Activated CD8-positive, alpha-beta T cell treated with anti-CD3 and anti-CD28 coated beads, Interleukin-2, amount 10 ng/mL, durations not matched to agents 7 days and 5 days (primary cell): ENCODE results near the gene FRMD5. TPM values are rescaled to one million over a fixed set of nuclear protein-coding genes. Genes with fewer than 3 reads are reported as not detected.
A peak's percentile ranks its signal among the peaks of the same experiment; 100 is the strongest.

Source experiments
- ATAC-seq: fragments of 150-1000 bp; cut with Tn5 transposase; one replicate; pipeline ENCODE4 v1.10.0; 2021; ENCODE audit warnings: moderate library complexity
- CTCF ChIA-PET: fragments of 350-600 bp; sonication (Branson Sonifier 250); formaldehyde crosslinking; loops from one replicate; lab custom pipeline; 2021; ENCODE audit warnings: antibody characterized with exemption; lab: Charles Lee
- POLR2A ChIA-PET: fragments of 350-600 bp; sonication (Branson Sonifier 250); formaldehyde crosslinking; loops from one replicate; lab custom pipeline; 2021; ENCODE audit warnings: antibody characterized with exemption; lab: Charles Lee
- DNase-seq: peaks from one replicate; pipeline ENCODE4 v3.0.0-alpha.2; 2020
- H3K27ac Mint-ChIP-seq: one replicate; pipeline ENCODE4 v1.8.0; 2021; ENCODE audit warnings: mild to moderate bottlenecking, mixed read lengths
- H3K27me3 Mint-ChIP-seq: one replicate; pipeline ENCODE4 v1.8.0; 2021; ENCODE audit warnings: low read depth, mixed read lengths
- H3K36me3 Mint-ChIP-seq: one replicate; pipeline ENCODE4 v1.8.0; 2021; ENCODE audit warnings: low read depth, mixed read lengths
- H3K4me1 Mint-ChIP-seq: one replicate; pipeline ENCODE4 v1.8.0; 2021; ENCODE audit warnings: low read depth, mixed read lengths
- H3K4me3 Mint-ChIP-seq: one replicate; pipeline ENCODE4 v1.8.0; 2021; ENCODE audit warnings: mild to moderate bottlenecking, mixed read lengths
- H3K9me3 Mint-ChIP-seq: one replicate; pipeline ENCODE4 v1.8.0; 2022; ENCODE audit warnings: mixed read lengths; ENCODE audit not compliant: insufficient read depth
- total RNA-seq, 2 experiments: library from RNA; stranded (reverse); gene quantifications; one replicate each; pipeline ENCODE4 v1.2.3, GENCODE V29; 2021

Gene FRMD5
- total RNA-seq, 2 experiments from 2014 or later: not detected

DNA sequence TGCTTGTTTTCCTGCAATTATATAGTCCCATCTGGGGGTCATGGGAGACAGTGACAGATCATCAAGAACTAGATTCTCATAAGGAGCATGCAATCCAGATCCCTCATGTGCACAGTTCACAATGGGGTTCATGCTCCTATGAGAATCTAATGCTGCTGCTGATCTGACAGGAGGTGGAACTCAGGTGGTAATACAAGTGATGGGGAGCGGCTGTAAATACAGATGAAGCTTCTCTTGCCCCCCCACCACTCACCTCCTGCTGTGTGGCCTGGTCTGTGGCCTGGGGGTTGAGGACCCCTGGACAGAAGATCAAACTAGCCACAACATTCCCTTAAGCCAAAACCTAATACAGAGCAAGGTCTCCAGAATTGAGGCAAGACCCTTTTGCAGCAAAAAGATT is 207.1 kb downstream of the FRMD5 start:
- no peak overlapping the region for H3K4me3 Mint-ChIP-seq
- ATAC-seq (no peak), DNase-seq (no peak)
- H3K27me3 Mint-ChIP-seq: peaks cover 40% of the 10 kb centered on the region
- H3K27ac Mint-ChIP-seq: no peak overlapping the region
- ChIA-PET POLR2A (no interaction called here), CTCF (no interaction called here)
- H3K9me3 Mint-ChIP-seq: no peaks in the 10 kb centered on the region
- H3K4me1 Mint-ChIP-seq: no peaks in the 10 kb centered on the region
- no peaks in the 10 kb centered on the region for H3K36me3 Mint-ChIP-seq

DNA sequence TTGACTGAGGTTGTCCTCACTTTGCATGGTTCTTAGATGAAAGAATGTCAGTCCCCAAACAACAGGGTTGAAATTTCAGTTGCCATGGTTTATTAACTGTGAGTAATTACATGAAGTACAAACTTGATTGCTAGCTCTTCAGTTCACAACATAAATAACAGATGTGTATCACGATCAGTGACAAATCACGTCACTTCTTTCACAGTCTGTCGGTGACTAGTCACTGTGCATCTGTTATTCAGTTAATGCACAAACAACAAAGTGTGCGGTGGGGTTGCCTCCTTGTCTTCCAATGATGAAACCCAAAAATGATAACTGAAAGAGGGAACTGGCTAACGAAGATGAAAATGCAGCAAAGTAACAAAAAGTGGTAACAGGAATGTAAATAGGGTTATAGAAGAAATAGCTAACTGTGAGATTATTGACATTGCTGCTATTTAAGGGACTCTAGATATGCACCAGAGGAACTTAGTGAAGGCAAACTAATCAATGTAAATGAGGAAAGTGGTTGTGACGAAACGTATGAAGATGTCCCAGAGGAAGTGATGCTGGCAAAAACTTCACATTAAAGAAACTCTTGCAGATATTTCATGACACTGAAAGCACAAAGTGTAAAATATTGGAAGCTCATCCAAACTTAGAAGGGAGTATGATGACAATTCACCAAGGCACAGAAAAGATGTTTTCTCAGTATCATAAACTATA is 208.9 kb downstream of the FRMD5 start:
- no peak for ATAC-seq
- ChIA-PET POLR2A (no interaction called here), CTCF (no interaction called here)
- no peaks in the 10 kb centered on the region for H3K36me3 Mint-ChIP-seq
- H3K9me3 Mint-ChIP-seq: no peaks in the 10 kb centered on the region
- H3K27ac Mint-ChIP-seq: no peak overlapping the region
- no peak overlapping the region for H3K4me3 Mint-ChIP-seq
- no peaks in the 10 kb centered on the region for H3K4me1 Mint-ChIP-seq
- peaks cover 43% of the 10 kb centered on the region for H3K27me3 Mint-ChIP-seq
- no peak for DNase-seq

DNA sequence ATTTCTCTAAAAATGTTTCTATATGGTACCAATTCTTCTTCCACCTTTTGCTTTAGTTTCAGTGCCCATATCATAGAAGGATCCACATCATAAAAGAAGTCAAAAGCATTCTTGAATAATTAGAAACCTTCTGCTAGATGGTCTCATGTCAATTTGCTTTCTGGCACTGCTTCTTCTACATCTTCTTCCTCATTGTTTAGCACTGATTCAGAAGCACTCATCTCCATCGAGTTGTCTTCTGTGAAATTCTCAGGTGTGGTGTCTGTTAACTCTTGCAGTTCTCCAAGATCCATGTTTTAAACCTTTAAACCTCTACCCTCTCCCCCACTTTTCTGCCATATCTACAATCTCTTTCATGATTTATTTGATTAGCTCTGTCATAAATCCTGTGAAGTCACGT is 213.5 kb downstream of the FRMD5 start:
- DNase-seq: no peak
- POLR2A ChIA-PET: no interaction called here

DNA sequence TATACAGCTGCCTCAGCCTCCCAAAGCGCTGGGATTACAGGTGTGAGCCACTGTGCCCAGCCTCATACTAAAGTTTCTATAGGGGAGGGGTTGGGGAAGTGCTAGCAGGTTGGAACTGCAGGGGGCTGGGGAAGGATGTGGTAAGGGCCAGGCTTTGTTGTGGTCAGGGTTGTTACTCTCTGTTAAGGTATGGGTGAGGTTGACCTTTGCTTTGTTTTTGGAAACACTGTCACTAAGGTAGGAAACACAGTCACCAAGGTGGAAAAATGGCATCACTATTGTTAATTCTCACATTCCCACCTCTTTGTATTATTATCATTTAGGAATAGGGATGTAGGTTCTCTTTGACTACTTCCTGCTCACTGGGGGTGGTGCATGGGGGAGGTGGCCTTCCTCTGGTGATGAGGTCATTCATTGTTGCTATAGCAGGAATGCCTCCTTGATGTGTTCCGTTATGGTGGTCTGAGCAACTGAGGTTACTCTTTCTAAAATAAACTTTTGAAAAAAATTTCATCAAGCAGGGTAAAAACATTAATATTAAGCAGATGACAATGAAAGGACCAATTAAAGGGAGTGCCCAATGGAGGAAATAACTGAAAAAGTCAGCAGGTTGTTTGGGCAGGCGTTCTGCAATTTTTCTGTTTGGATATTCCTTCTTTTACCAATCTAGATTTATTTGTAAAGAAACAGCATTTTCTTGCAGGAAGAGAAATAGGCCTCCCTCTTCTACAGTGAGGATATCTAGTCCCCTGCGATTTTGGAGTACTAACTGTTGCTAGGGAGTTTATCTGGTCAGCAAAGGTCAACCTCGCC is 217.8 kb downstream of the FRMD5 start:
- ATAC-seq (peak; percentile 97), DNase-seq (peak; percentile 90)
- POLR2A ChIA-PET: no interaction called here
- peaks cover 3% of the 10 kb centered on the region for H3K36me3 Mint-ChIP-seq
- peaks cover 20% of the 10 kb centered on the region for H3K27me3 Mint-ChIP-seq
- H3K4me1 Mint-ChIP-seq: peaks cover 35% of the 10 kb centered on the region
- H3K27ac Mint-ChIP-seq: peak overlapping the region; percentile 76
- H3K4me3 Mint-ChIP-seq: no peak overlapping the region
- CTCF ChIA-PET: no interaction called here
- H3K9me3 Mint-ChIP-seq: peaks cover 5% of the 10 kb centered on the region

More for the DNA sequence above, 213.5 kb downstream of the FRMD5 start:
- Mint-ChIP-seq H3K36me3 (peaks cover 3% of the 10 kb centered on the region), H3K4me3 (no peak overlapping the region), H3K4me1 (peaks cover 16% of the 10 kb centered on the region), H3K27me3 (peaks cover 40% of the 10 kb centered on the region), H3K27ac (no peak overlapping the region), H3K9me3 (peaks cover 5% of the 10 kb centered on the region)
- CTCF ChIA-PET: no interaction called here
- no peak for ATAC-seq

DNA sequence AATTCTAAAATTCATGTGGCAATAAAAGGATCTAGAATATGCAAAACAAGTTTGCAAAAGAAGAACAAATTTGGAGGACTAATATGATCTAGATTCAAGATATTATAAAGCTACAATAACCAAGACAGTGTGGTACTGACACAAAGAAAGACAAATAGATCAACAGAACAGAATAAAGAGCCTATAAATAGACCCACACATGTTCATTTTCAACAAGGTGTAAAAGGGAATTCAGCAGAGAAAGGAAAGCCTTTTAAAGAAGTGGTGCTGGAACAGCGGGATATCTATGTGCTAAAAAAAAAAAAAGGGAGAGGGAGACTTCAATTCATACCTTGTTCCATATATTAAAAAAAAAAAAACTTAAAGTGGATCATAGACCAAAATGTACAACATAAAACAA is 219.3 kb downstream of the FRMD5 start:
- ChIA-PET POLR2A (no interaction called here), CTCF (no interaction called here)
- H3K9me3 Mint-ChIP-seq: peaks cover 5% of the 10 kb centered on the region
- ATAC-seq: no peak
- H3K27me3 Mint-ChIP-seq: peaks cover 8% of the 10 kb centered on the region
- peaks cover 3% of the 10 kb centered on the region for H3K36me3 Mint-ChIP-seq
- no peak for DNase-seq
- H3K4me1 Mint-ChIP-seq: peaks cover 35% of the 10 kb centered on the region
- no peak overlapping the region for H3K4me3 Mint-ChIP-seq
- no peak overlapping the region for H3K27ac Mint-ChIP-seq

DNA sequence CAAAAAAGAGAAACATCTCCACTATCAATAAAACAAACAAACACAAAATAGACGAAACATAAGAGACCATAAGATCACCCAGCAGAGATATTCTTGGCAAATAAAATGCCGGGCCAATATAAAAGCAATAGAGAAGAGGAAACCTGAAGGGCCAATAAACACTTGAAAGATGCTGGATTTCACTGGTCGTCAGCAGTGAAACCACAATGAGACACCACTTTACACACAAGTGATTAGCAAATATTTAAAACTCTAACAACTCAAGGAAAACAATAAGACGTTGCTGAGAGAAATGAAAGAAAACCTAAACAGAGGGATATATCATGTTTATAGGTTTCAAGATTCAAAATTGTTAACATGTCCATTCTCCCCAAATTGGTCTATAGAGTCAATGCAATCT is 219.7 kb downstream of the FRMD5 start:
- CTCF ChIA-PET: no interaction called here
- ATAC-seq (no peak), DNase-seq (no peak)
- H3K27ac Mint-ChIP-seq: no peak overlapping the region
- H3K4me1 Mint-ChIP-seq: peaks cover 35% of the 10 kb centered on the region
- H3K36me3 Mint-ChIP-seq: peaks cover 3% of the 10 kb centered on the region
- peaks cover 5% of the 10 kb centered on the region for H3K27me3 Mint-ChIP-seq
- POLR2A ChIA-PET: no interaction called here
- H3K4me3 Mint-ChIP-seq: no peak overlapping the region
- H3K9me3 Mint-ChIP-seq: peaks cover 5% of the 10 kb centered on the region

DNA sequence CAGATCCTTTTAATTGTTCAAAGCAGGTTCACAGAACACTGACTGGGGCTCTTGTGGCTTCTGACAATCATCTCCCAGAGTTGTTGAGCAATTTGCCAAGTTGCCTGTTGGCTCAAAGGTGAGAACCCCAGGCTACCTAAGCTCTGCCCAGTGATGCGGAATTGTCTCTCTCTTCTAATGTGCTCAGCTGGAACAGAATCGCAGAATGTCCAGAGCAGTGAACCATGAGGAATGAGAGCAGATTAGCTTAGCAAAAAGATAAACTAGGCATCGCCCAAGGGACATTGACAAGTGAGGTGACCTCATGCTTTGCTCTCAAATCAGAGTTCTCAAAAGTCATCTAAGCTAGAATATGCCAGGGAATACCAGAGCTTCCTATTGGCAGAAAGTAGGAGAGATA is 220.2 kb downstream of the FRMD5 start:
- peaks cover 35% of the 10 kb centered on the region for H3K4me1 Mint-ChIP-seq
- ATAC-seq: no peak
- peaks cover 5% of the 10 kb centered on the region for H3K9me3 Mint-ChIP-seq
- H3K27ac Mint-ChIP-seq: no peak overlapping the region
- ChIA-PET CTCF (no interaction called here), POLR2A (no interaction called here)
- peaks cover 3% of the 10 kb centered on the region for H3K27me3 Mint-ChIP-seq
- peaks cover 3% of the 10 kb centered on the region for H3K36me3 Mint-ChIP-seq
- no peak for DNase-seq
- no peak overlapping the region for H3K4me3 Mint-ChIP-seq

DNA sequence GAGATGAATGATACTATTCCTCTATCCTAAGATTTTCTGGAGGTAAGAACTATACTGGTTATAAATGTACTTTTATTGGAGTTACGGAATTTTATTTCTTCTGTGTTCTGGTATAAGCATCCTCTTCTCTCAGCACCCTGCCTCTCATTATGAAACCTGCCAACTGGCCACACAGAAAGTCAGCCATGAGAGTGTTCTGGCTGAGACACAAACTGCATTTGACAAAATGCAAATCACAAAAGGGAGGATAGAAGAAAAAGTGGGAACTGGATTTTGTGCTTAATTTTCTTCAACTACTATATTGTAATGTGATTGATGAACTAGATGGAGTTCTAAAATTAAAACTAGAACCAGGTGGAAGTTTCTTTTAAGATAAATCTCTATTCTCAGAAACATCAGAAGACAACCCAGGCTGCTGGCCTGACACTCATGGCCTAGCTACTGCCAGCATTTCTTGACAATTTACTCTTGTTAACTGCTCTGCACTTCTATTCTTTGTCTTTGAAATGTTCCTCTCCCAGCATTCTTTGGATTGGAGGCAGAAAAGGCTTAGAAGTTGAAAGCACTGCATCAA is 225.2 kb downstream of the FRMD5 start:
- POLR2A ChIA-PET: no interaction called here
- peaks cover 11% of the 10 kb centered on the region for H3K27me3 Mint-ChIP-seq
- no peak for ATAC-seq

DNA sequence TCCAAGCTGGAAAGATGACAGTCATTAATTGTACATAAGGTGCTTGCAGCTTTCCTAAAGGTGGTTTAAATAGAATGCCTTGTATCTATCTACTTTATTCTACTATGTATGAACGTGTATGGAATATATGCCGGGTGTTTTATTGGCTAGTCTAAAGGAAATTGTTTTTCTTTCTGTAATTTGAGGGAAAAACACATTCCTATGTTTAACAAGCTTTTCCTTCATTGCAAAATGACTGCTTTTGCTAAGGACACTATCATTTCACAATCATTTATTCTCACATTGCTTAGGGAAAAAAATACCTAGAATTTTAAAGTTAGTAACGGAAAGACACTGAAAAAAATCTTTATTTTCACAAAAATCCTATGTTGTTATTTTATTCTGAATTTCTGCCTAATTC is 226.5 kb downstream of the FRMD5 start:
- DNase-seq: no peak
- POLR2A ChIA-PET: no interaction called here
- H3K9me3 Mint-ChIP-seq: no peaks in the 10 kb centered on the region
- CTCF ChIA-PET: interaction anchor here (0.9 kb wide), 1 partner anchor 98 kb away, joined by 3 read pairs; no protein-coding TSS in a partner anchor
- H3K27ac Mint-ChIP-seq: no peak overlapping the region
- H3K27me3 Mint-ChIP-seq: peaks cover 18% of the 10 kb centered on the region
- ATAC-seq: no peak
- no peaks in the 10 kb centered on the region for H3K4me1 Mint-ChIP-seq
- H3K4me3 Mint-ChIP-seq: no peak overlapping the region
- H3K36me3 Mint-ChIP-seq: no peaks in the 10 kb centered on the region

More for the DNA sequence above, 225.2 kb downstream of the FRMD5 start:
- Mint-ChIP-seq H3K4me3 (no peak overlapping the region), H3K36me3 (no peaks in the 10 kb centered on the region), H3K4me1 (peaks cover 7% of the 10 kb centered on the region), H3K9me3 (no peaks in the 10 kb centered on the region), H3K27ac (no peak overlapping the region)
- CTCF ChIA-PET: no interaction called here
- no peak for DNase-seq

DNA sequence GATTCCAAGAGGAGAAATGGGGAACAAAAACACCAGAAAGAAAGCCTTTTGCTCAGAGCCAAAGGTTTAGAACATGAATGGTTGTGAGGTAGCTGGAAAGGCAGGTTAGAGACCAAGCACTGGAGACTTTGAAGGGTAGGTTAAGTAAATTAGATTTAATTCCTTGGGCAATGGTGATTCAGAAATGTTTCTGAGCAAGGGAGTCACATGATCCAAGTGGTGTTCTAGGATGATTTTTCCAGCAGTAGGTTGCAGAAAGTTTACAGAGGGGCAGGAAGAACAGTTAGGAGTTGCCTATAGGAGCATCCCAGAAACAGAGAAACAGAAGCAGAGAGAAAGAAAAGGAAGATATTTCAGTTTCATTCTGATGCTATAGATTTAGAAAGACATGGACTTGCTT is 228.4 kb downstream of the FRMD5 start:
- H3K36me3 Mint-ChIP-seq: no peaks in the 10 kb centered on the region
- ChIA-PET CTCF (no interaction called here), POLR2A (no interaction called here)
- no peak overlapping the region for H3K4me3 Mint-ChIP-seq
- H3K9me3 Mint-ChIP-seq: no peaks in the 10 kb centered on the region
- no peak overlapping the region for H3K27ac Mint-ChIP-seq
- ATAC-seq (no peak), DNase-seq (no peak)
- H3K27me3 Mint-ChIP-seq: peaks cover 22% of the 10 kb centered on the region
- no peaks in the 10 kb centered on the region for H3K4me1 Mint-ChIP-seq

DNA sequence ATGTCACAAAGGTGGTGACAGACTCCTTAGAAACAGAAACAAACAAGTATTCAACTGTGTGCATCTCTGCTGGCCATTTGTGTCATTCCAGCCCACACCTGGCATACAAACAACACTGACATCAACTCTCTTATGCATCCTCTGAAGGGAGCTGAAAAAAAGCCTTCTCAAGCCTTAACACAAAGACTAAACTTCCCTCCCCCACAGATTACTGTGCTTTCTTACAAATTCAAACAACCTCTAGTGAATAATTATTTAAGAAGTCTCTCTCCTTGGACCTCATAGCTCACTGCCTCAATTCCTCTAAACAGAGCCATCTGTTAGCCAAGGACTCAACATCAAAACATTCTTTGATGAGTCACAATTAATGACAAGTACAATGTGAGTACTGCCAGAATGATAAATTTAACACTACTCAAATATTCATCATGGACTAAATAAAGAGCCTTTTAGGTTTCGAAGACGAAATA is 236.2 kb downstream of the FRMD5 start:
- ATAC-seq: no peak
- no peak for DNase-seq
- H3K36me3 Mint-ChIP-seq: no peaks in the 10 kb centered on the region
- no peak overlapping the region for H3K4me3 Mint-ChIP-seq
- no peaks in the 10 kb centered on the region for H3K9me3 Mint-ChIP-seq
- no peak overlapping the region for H3K27ac Mint-ChIP-seq
- ChIA-PET POLR2A (no interaction called here), CTCF (no interaction called here)
- peaks cover 5% of the 10 kb centered on the region for H3K4me1 Mint-ChIP-seq
- peaks cover 25% of the 10 kb centered on the region for H3K27me3 Mint-ChIP-seq

DNA sequence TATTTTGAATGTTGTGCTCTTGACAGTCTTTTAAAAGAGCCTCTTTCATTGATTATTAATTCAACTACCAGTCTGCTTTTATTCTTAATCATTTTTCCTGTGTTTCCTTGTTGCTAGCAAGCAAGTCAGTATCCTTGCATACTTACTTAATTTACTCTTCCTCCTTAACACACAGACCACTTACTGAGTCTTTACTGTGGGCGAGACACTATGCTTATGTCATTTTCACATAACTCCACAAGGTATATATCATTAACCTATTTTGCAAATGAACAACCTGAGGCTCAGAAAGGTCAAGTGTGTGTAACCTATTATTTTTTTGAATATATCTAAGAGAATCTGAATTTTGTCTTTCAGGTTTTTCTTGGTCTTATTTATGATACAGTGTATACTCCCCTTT is 237.3 kb downstream of the FRMD5 start:
- Mint-ChIP-seq H3K9me3 (no peaks in the 10 kb centered on the region), H3K27ac (no peak overlapping the region), H3K27me3 (peaks cover 24% of the 10 kb centered on the region), H3K4me3 (no peak overlapping the region), H3K36me3 (no peaks in the 10 kb centered on the region), H3K4me1 (peaks cover 15% of the 10 kb centered on the region)
- ATAC-seq (no peak), DNase-seq (no peak)
- CTCF ChIA-PET: no interaction called here
- POLR2A ChIA-PET: no interaction called here
